ENCODE results near the gene ASF1A. TPM values are rescaled to one million over a fixed set of nuclear protein-coding genes. Genes with fewer than 3 reads are reported as not detected.

ASF1A gene
- total RNA-seq, 1 donor from 2014 or later = 13.4 TPM

DNA sequence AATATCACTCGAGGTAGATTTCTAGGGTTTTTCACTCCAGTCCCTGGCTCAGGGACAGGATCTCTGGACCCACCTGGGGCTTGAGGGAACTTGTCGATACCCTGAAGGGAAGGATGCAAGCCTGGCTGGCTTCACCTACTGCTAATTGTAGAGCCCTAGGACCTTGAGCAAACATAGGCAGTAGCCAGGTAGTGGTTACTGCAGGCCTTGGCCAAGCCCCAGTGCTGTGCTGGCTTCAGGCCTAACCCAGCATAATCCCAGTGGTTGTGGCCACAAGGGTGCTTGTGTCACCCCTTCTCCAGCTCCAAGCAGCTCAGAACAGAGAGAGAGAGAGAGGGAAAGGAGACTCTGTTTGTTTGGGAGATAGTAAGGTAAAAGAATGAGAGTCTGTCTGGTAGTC, 46.8 kb downstream of the ASF1A start:
- Histone ChIP-seq H3K36me3 (ENCODE audit: control insufficient read depth, insufficient read depth, low read length) (no peaks in the 10 kb centered on the region), H3K27me3 (ENCODE audit: control insufficient read depth, insufficient read depth, low read length) (no peaks in the 10 kb centered on the region), H3K4me3 (ENCODE audit: low read depth, low read length) (no peak overlapping the region)
- TF ChIP-seq, protein P1, sequence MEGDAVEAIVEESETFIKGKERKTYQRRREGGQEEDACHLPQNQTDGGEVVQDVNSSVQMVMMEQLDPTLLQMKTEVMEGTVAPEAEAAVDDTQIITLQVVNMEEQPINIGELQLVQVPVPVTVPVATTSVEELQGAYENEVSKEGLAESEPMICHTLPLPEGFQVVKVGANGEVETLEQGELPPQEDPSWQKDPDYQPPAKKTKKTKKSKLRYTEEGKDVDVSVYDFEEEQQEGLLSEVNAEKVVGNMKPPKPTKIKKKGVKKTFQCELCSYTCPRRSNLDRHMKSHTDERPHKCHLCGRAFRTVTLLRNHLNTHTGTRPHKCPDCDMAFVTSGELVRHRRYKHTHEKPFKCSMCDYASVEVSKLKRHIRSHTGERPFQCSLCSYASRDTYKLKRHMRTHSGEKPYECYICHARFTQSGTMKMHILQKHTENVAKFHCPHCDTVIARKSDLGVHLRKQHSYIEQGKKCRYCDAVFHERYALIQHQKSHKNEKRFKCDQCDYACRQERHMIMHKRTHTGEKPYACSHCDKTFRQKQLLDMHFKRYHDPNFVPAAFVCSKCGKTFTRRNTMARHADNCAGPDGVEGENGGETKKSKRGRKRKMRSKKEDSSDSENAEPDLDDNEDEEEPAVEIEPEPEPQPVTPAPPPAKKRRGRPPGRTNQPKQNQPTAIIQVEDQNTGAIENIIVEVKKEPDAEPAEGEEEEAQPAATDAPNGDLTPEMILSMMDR (IDR thresholded peaks at IDR 0.05; ENCODE audit: insufficient read depth, low read length, severe bottlenecking) = no peak
- DNase-seq (ENCODE audit: low read depth) (no peak), FAIRE-seq (peak; percentile 43)

GRCh38 chr6:118945217-118945616, 51.3 kb downstream of the ASF1A start:
- H3K36me3 ChIP-seq (ENCODE audit: control insufficient read depth, insufficient read depth, low read length) = no peaks in the 10 kb centered on the region
- FAIRE-seq = no peak
- no peak overlapping the region for H3K4me3 ChIP-seq (ENCODE audit: low read depth, low read length)
- no peaks in the 10 kb centered on the region for H3K27me3 ChIP-seq (ENCODE audit: control insufficient read depth, insufficient read depth, low read length)
- no peak for DNase-seq (ENCODE audit: low read depth)
- TF ChIP-seq, protein P1 (IDR thresholded peaks at IDR 0.05; ENCODE audit: insufficient read depth, low read length, severe bottlenecking) = no peak

DNA sequence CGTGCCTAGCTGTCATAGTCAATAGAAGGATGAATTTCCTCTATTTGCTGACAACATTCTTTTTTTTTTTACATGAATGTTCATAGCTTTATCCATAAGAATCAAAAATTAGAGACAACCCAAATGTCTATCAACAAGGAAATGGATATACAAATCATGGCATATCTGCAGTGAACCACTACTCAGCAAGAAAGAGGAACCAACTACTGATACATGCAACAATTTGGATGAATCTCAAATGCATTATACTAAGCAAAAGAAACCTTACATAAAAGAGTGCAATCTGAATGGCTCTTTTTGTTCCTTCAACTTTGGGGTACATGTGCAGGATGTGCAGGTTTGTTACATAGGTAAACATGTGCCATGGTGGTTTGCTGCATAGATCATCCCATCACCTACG, 58.7 kb downstream of the ASF1A start:
- no peaks in the 10 kb centered on the region for H3K27me3 ChIP-seq (ENCODE audit: control insufficient read depth, insufficient read depth, low read length)
- no peak overlapping the region for H3K4me3 ChIP-seq (ENCODE audit: low read depth, low read length)
- TF ChIP-seq, protein P1 (IDR thresholded peaks at IDR 0.05; ENCODE audit: insufficient read depth, low read length, severe bottlenecking) = no peak
- DNase-seq (ENCODE audit: low read depth) = no peak
- FAIRE-seq = no peak
- H3K36me3 ChIP-seq (ENCODE audit: control insufficient read depth, insufficient read depth, low read length) = no peaks in the 10 kb centered on the region

DNA sequence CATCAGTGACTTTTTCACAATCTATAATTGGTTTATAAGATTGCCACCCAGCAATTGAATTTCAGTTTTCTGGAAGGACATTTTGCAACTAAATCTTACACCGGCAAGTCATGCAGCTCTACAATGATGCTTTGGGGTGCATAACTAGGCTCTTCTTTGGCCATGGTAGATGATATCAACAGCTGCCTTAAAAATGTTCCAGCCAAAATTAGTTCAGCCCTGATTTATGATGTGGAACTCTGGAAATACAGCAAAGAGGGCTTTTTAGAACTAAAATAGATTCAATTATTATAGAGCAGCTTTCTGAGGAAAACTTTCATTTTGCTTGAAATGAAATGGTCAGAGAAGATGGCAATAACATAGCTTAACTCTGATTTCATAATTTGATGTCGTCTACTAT, 59.4 kb downstream of the ASF1A start:
- TF ChIP-seq, protein P1 (IDR thresholded peaks at IDR 0.05; ENCODE audit: insufficient read depth, low read length, severe bottlenecking) = no peak
- H3K27me3 ChIP-seq (ENCODE audit: control insufficient read depth, insufficient read depth, low read length) = no peaks in the 10 kb centered on the region
- no peaks in the 10 kb centered on the region for H3K36me3 ChIP-seq (ENCODE audit: control insufficient read depth, insufficient read depth, low read length)
- DNase-seq (ENCODE audit: low read depth) (no peak), FAIRE-seq (no peak)
- H3K4me3 ChIP-seq (ENCODE audit: low read depth, low read length) = no peak overlapping the region

Other genes starting within 250 kb of the ASF1A start
- gene CEP85L, start 242.6 kb upstream of the ASF1A start, total RNA-seq = 6.7 and 7.1 TPM in 2 replicates
- 9.7 and 12.8 TPM in 2 replicates for gene MCM9, start 41.0 kb downstream of the ASF1A start, total RNA-seq
- under 0.01 and 0.26 TPM in 2 replicates for gene FAM184A, start 184.5 kb downstream of the ASF1A start, total RNA-seq